HCT116 (cell line): ENCODE results near the gene LANCL3. TPM values are rescaled to one million over a fixed set of nuclear protein-coding genes. Genes with fewer than 3 reads are reported as not detected.

Experiments used
- ATAC-seq: fragments of 200-7000 bp; cut with Tn5 transposase; 2 replicates; pipeline ENCODE4 v1.9.1; 2020; ENCODE audit warnings: mild to moderate bottlenecking, moderate library complexity
- BruUV-seq: library from RNA; stranded (reverse); fragments of 400-500 nt; replicated peaks from 2 replicates; lab custom pipeline; 2021; lab: Mats Ljungman, UMichigan
- CTCF ChIA-PET: fragments of 300-600 bp; sonication (Branson Sonifier 250); formaldehyde crosslinking; loops from one replicate; lab custom pipeline; 2021; ENCODE audit warnings: antibody characterized with exemption; lab: Charles Lee
- POLR2A ChIA-PET: fragments of 300-600, 350-600 bp; sonication (Branson Sonifier 250); formaldehyde crosslinking; loops from one replicate; lab custom pipeline; 2021; ENCODE audit warnings: antibody characterized with exemption; lab: Charles Lee
- RAD21 ChIA-PET, 2 experiments: fragments of 300-600 bp; sonication (Branson Sonifier 250); formaldehyde crosslinking; loops; one replicate each; lab custom pipeline; 2023; ENCODE audit warnings: low total read pairs in 2 of 2; ENCODE audit not compliant: uncharacterized antibody in 2 of 2, unreplicated experiment in 2 of 2, low non-redundant PET in 1 of 2; lab: Charles Lee
- DNase-seq: peaks from one replicate; pipeline ENCODE4 v3.0.0-alpha.2; 2010; ENCODE audit warnings: low read depth, low spot score
- H2AFZ ChIP-seq: fragments of 200-600 bp; shearing (Covaris generic), sonication (generic); 2 replicates; pipeline ENCODE4 v1.6.1; 2017; ENCODE audit warnings: low read depth, mixed run types, mixed read lengths, antibody characterized with exemption, low read length; ENCODE audit not compliant: poor library complexity, severe bottlenecking
- H3K27ac ChIP-seq: 2 replicates; pipeline ENCODE4 v1.5.1; 2012; ENCODE audit warnings: low read depth, low read length
- H3K27me3 ChIP-seq: fragments of 200-600 bp; sonication (generic); 2 replicates; pipeline ENCODE4 v1.6.1; 2016; ENCODE audit warnings: mixed run types, low read length, mixed read lengths; ENCODE audit not compliant: insufficient read depth
- H3K36me3 ChIP-seq, 2 experiments: fragments of 200-500 bp in 1 of 2; fragments of 200-600 bp in 1 of 2; sonication (Bioruptor generic) in 1 of 2; sonication (generic) in 1 of 2; 2 replicates each; pipeline versions ENCODE4 v1.5.1 to v1.6.1; 2014 to 2016; ENCODE audit warnings: low read length in 2 of 2, inconsistent platforms in 1 of 2, mixed read lengths in 1 of 2, mixed run types in 1 of 2; ENCODE audit not compliant: insufficient read depth in 2 of 2, control insufficient read depth in 1 of 2
- H3K4me1 ChIP-seq, 2 experiments: fragments of 200-600 bp in 1 of 2; sonication (generic) in 1 of 2; 2 replicates each; pipeline versions ENCODE4 v1.5.1 to v1.6.1; 2012 to 2017; ENCODE audit warnings: low read length in 2 of 2, inconsistent platforms in 1 of 2, mild to moderate bottlenecking in 1 of 2, mixed read lengths in 1 of 2, mixed run types in 1 of 2, moderate library complexity in 1 of 2; ENCODE audit not compliant: insufficient read depth in 2 of 2, control insufficient read depth in 1 of 2
- H3K4me2 ChIP-seq: fragments of 200-600 bp; sonication (generic); 2 replicates; pipeline ENCODE4 v1.6.1; 2017; ENCODE audit warnings: mixed run types, low read length, mixed read lengths
- H3K4me3 ChIP-seq, 2 experiments: fragments of 200-600 bp in 1 of 2; sonication (generic) in 1 of 2; replicated peaks in 1 of 2; 2 replicates each; pipeline ENCODE4 v1.5.1; 2011 to 2016; ENCODE audit warnings: low read length in 2 of 2, control low read depth in 1 of 2, low read depth in 1 of 2, mild to moderate bottlenecking in 1 of 2, mixed read lengths in 1 of 2, mixed run types in 1 of 2
- H3K79me2 ChIP-seq: fragments of 200-600 bp; sonication (generic); 2 replicates; pipeline ENCODE4 v1.6.1; 2017; ENCODE audit warnings: mild to moderate bottlenecking, mixed run types, low read length, moderate library complexity, mixed read lengths; ENCODE audit not compliant: insufficient read depth
- H3K9ac ChIP-seq: fragments of 200-600 bp; sonication (generic); 2 replicates; pipeline ENCODE4 v1.6.1; 2016; ENCODE audit warnings: low read length, mixed read lengths
- H3K9me2 ChIP-seq: fragments of 200-600 bp; sonication (generic), shearing (Covaris generic); 2 replicates; pipeline ENCODE4 v1.6.1; 2017; ENCODE audit warnings: mixed run types, mild to moderate bottlenecking, moderate library complexity; ENCODE audit not compliant: insufficient read depth
- H3K9me3 ChIP-seq, 2 experiments: fragments of 200-500 bp in 1 of 2; fragments of 200-600 bp in 1 of 2; sonication (Bioruptor generic) in 1 of 2; sonication (generic) in 1 of 2; 2 replicates each; pipeline ENCODE4 v1.6.1; 2014 to 2017; ENCODE audit warnings: low read length in 2 of 2, mixed read lengths in 2 of 2, inconsistent platforms in 1 of 2, low read depth in 1 of 2, mild to moderate bottlenecking in 1 of 2, mixed run types in 1 of 2, moderate library complexity in 1 of 2; ENCODE audit not compliant: control insufficient read depth in 1 of 2, insufficient read depth in 1 of 2
- H4K20me1 ChIP-seq: fragments of 200-600 bp; sonication (generic), shearing (Covaris generic); 2 replicates; pipeline ENCODE4 v1.6.1; 2017; ENCODE audit warnings: mixed run types, mild to moderate bottlenecking, moderate library complexity; ENCODE audit not compliant: insufficient read depth
- CEBPB ChIP-seq: IDR thresholded peaks from 2 replicates; pipeline ENCODE4 v1.6.1; 2012; ENCODE audit warnings: low read depth
- ELF1 ChIP-seq: IDR thresholded peaks from 2 replicates; pipeline ENCODE4 v1.6.1; 2012; ENCODE audit warnings: low read depth, borderline replicate concordance
- POLR2AphosphoS5 ChIP-seq: IDR thresholded peaks from 2 replicates; pipeline ENCODE4 v1.6.1; 2011; ENCODE audit warnings: mild to moderate bottlenecking, low read depth, low read length, moderate library complexity
- SIN3A ChIP-seq: IDR thresholded peaks from 2 replicates; pipeline ENCODE4 v1.6.1; 2012; ENCODE audit warnings: low read depth
- SRF ChIP-seq: IDR thresholded peaks from 2 replicates; pipeline ENCODE4 v1.6.1; 2012; ENCODE audit warnings: low read depth
- ZFX ChIP-seq: fragments of 450-650 bp; IDR thresholded peaks from 2 replicates; pipeline ENCODE4 v1.6.1; 2017
- intact Hi-C: fragments of 100-400 bp; cut with micrococcal nuclease; formaldehyde crosslinking; loops from 2 replicates; pipeline ENCODE4 v1.10.0; 2022
- total RNA-seq: library from RNA; stranded (reverse); gene quantifications from one replicate; pipeline ENCODE4 v1.2.1, GENCODE V29; 2021; ENCODE audit not compliant: unreplicated experiment
- TF ChIP-seq, protein P1 (sequence below): IDR thresholded peaks from 2 replicates; pipeline ENCODE4 v1.6.1; 2011; ENCODE audit warnings: mild to moderate bottlenecking, low read length, moderate library complexity; ENCODE audit not compliant: insufficient replicate concordance; ENCODE audit errors: extremely low read depth
- TF ChIP-seq, protein P2 (sequence below): IDR thresholded peaks from 2 replicates; pipeline ENCODE4 v1.6.1; 2012; ENCODE audit warnings: low read depth

The LANCL3 gene
- total RNA-seq, 1 experiment from 2014 or later = 2.4 TPM

DNA sequence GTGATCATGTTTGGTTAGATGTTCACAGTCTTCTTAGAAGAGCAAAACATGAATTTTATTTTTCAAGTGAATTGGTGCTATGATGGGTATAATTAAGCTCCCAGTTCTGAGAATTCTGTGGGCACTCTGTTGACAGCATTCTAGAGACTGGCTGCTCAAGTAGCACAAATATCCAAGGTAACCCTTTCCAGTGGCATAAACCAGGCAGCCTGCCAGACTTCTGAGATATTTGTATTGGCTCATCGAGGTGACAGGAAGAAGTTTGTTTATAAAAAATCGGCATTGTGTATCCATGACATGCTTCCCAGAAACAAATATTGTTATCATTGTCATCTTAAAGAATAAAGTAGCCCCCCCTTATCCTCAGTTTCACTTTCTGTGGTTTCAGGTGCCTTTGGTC lies 28.3 kb downstream of the LANCL3 start:
- Histone ChIP-seq H3K79me2 (no peaks in the 10 kb centered on the region), H3K36me3 (no peaks in the 10 kb centered on the region), H3K27me3 (no peaks in the 10 kb centered on the region), H3K9ac (no peak overlapping the region), H3K9me2 (no peaks in the 10 kb centered on the region), H3K27ac (no peak overlapping the region), H2AFZ (no peak overlapping the region), H3K4me3 (no peak overlapping the region), H3K4me1 (no peaks in the 10 kb centered on the region), H4K20me1 (no peaks in the 10 kb centered on the region), H3K4me2 (no peak overlapping the region), H3K9me3 (no peaks in the 10 kb centered on the region)
- RAD21 ChIA-PET = no interaction called here
- intact Hi-C loops = no loop called here
- TF ChIP-seq, protein P1, sequence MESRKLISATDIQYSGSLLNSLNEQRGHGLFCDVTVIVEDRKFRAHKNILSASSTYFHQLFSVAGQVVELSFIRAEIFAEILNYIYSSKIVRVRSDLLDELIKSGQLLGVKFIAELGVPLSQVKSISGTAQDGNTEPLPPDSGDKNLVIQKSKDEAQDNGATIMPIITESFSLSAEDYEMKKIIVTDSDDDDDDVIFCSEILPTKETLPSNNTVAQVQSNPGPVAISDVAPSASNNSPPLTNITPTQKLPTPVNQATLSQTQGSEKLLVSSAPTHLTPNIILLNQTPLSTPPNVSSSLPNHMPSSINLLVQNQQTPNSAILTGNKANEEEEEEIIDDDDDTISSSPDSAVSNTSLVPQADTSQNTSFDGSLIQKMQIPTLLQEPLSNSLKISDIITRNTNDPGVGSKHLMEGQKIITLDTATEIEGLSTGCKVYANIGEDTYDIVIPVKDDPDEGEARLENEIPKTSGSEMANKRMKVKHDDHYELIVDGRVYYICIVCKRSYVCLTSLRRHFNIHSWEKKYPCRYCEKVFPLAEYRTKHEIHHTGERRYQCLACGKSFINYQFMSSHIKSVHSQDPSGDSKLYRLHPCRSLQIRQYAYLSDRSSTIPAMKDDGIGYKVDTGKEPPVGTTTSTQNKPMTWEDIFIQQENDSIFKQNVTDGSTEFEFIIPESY = no peak
- TF ChIP-seq ELF1 = no peak
- ATAC-seq (no peak), DNase-seq (no peak)
- POLR2A ChIA-PET = no interaction called here
- no TSS peak for BruUV-seq
- CTCF ChIA-PET = no interaction called here

DNA sequence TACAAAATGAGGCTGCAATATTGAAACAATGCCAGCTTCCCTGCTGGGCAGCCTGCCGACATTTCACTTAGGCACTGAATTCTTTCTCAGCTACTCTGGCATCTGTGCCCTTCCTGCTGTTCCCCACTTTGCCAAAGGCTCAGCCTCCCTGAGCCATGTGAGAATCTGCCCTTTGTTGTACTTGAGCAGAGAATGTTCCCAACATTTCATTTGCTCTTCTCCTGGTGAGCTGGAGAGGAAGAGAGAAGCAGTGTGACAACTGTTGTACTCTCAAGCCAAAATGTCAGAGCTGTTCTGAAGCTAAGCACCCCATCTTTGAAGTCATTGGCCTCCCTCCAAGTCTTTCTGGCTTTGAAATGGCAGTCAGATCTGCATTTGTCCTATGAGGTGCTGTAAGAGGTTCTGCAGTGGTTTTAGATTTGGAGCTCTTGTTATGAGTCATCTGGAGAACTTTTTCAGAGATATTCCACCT lies 32.5 kb downstream of the LANCL3 start:
- H3K36me3 ChIP-seq = no peaks in the 10 kb centered on the region
- RAD21 ChIA-PET = no interaction called here
- BruUV-seq = no TSS peak
- no peak for TF ChIP-seq POLR2AphosphoS5
- no peak for TF ChIP-seq SRF
- TF ChIP-seq SIN3A = no peak
- TF ChIP-seq, protein P2, sequence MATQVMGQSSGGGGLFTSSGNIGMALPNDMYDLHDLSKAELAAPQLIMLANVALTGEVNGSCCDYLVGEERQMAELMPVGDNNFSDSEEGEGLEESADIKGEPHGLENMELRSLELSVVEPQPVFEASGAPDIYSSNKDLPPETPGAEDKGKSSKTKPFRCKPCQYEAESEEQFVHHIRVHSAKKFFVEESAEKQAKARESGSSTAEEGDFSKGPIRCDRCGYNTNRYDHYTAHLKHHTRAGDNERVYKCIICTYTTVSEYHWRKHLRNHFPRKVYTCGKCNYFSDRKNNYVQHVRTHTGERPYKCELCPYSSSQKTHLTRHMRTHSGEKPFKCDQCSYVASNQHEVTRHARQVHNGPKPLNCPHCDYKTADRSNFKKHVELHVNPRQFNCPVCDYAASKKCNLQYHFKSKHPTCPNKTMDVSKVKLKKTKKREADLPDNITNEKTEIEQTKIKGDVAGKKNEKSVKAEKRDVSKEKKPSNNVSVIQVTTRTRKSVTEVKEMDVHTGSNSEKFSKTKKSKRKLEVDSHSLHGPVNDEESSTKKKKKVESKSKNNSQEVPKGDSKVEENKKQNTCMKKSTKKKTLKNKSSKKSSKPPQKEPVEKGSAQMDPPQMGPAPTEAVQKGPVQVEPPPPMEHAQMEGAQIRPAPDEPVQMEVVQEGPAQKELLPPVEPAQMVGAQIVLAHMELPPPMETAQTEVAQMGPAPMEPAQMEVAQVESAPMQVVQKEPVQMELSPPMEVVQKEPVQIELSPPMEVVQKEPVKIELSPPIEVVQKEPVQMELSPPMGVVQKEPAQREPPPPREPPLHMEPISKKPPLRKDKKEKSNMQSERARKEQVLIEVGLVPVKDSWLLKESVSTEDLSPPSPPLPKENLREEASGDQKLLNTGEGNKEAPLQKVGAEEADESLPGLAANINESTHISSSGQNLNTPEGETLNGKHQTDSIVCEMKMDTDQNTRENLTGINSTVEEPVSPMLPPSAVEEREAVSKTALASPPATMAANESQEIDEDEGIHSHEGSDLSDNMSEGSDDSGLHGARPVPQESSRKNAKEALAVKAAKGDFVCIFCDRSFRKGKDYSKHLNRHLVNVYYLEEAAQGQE = no peak
- no peak for TF ChIP-seq CEBPB
- no peak for TF ChIP-seq ZFX
- TF ChIP-seq, all 23 proteins: peak for 0
- POLR2A ChIA-PET = no interaction called here
- no peaks in the 10 kb centered on the region for H3K79me2 ChIP-seq
- H3K4me2 ChIP-seq = no peak overlapping the region
- H2AFZ ChIP-seq = no peak overlapping the region
- no peaks in the 10 kb centered on the region for H3K9me2 ChIP-seq
- DNase-seq (no peak), ATAC-seq (no peak)
- H3K4me3 ChIP-seq = no peak overlapping the region
- H3K9me3 ChIP-seq = no peaks in the 10 kb centered on the region
- no peaks in the 10 kb centered on the region for H4K20me1 ChIP-seq
- CTCF ChIA-PET = no interaction called here
- H3K27me3 ChIP-seq = no peaks in the 10 kb centered on the region
- no peak overlapping the region for H3K27ac ChIP-seq
- intact Hi-C loops = no loop called here
- no peak overlapping the region for H3K9ac ChIP-seq
- H3K4me1 ChIP-seq = no peaks in the 10 kb centered on the region
